Common myeloid progenitor, CD34-positive (primary cell): ENCODE results near the gene CTNNA2.

ENCODE experiments used
- CTCF ChIA-PET: fragments of 350-600 bp; sonication (Branson Sonifier 250); formaldehyde crosslinking; loops from one replicate; lab custom pipeline; 2021; ENCODE audit warnings: antibody characterized with exemption; lab: Charles Lee
- POLR2A ChIA-PET: fragments of 350-600 bp; sonication (Branson Sonifier 250); formaldehyde crosslinking; loops from one replicate; lab custom pipeline; 2021; ENCODE audit warnings: antibody characterized with exemption; lab: Charles Lee
- DNase-seq, 3 donors: peaks; one replicate each; pipeline versions ENCODE4 v3.0.0 to v3.0.0-alpha.2; 2013
- H3K27ac ChIP-seq, 2 experiments: 1 replicate in 1 of 2; 2 replicates in 1 of 2; pipeline ENCODE4 v1.7.0; 2013; ENCODE audit warnings: inconsistent platforms in 2 of 2, low read length in 2 of 2, mild to moderate bottlenecking in 2 of 2, low read depth in 1 of 2, moderate library complexity in 1 of 2; ENCODE audit not compliant: severe bottlenecking in 2 of 2, insufficient read depth in 1 of 2, poor library complexity in 1 of 2
- H3K27me3 ChIP-seq, 5 experiments: replicated peaks in 2 of 5; 1 replicate in 3 of 5; 2 replicates in 2 of 5; pipeline versions ENCODE4 v1.6.1 to v1.7.0; 2013; ENCODE audit warnings: low read length in 4 of 5, mild to moderate bottlenecking in 2 of 5, moderate library complexity in 2 of 5, inconsistent platforms in 1 of 5; ENCODE audit not compliant: insufficient read depth in 5 of 5, control insufficient read depth in 4 of 5
- H3K36me3 ChIP-seq, 4 experiments: 1 replicate in 2 of 4; 2 replicates in 2 of 4; pipeline versions ENCODE4 v1.6.1 to v1.7.0; 2013; ENCODE audit warnings: low read length in 3 of 4, control low read depth in 1 of 4, mild to moderate bottlenecking in 1 of 4; ENCODE audit not compliant: control insufficient read depth in 4 of 4, insufficient read depth in 4 of 4
- H3K4me1 ChIP-seq, 4 experiments: 1 replicate in 3 of 4; 2 replicates in 1 of 4; pipeline versions ENCODE4 v1.6.1 to v1.7.1; 2013; ENCODE audit warnings: low read length in 3 of 4, mild to moderate bottlenecking in 3 of 4, control low read depth in 1 of 4, inconsistent platforms in 1 of 4, moderate library complexity in 1 of 4; ENCODE audit not compliant: control insufficient read depth in 4 of 4, insufficient read depth in 4 of 4; ENCODE audit errors: control extremely low read depth in 1 of 4
- H3K4me3 ChIP-seq, 7 experiments: 1 replicate in 4 of 7; 2 replicates in 3 of 7; pipeline versions ENCODE4 v1.5.1 to v1.7.0; 2013; ENCODE audit warnings: mild to moderate bottlenecking in 7 of 7, low read length in 6 of 7, moderate library complexity in 6 of 7, inconsistent platforms in 2 of 7, low read depth in 2 of 7, control low read depth in 1 of 7; ENCODE audit not compliant: insufficient read depth in 4 of 7, control insufficient read depth in 1 of 7; ENCODE audit errors: extremely low read depth in 1 of 7
- H3K9me3 ChIP-seq, 5 experiments: 1 replicate in 4 of 5; 2 replicates in 1 of 5; pipeline versions ENCODE4 v1.6.1 to v1.7.1; 2013; ENCODE audit warnings: low read length in 4 of 5, mild to moderate bottlenecking in 2 of 5, inconsistent platforms in 1 of 5, low read depth in 1 of 5, moderate library complexity in 1 of 5; ENCODE audit not compliant: control insufficient read depth in 4 of 5, insufficient read depth in 2 of 5; ENCODE audit errors: control extremely low read depth in 1 of 5
- WGBS: methylation state at CpG from one replicate; pipeline ENCODE4 v1.1.5; 2013; ENCODE audit not compliant: insufficient coverage; 5-methylcytosine and 5-hydroxymethylcytosine counted together

Gene CTNNA2

GRCh38 chr2:80019571-80020460 is 507.0 kb downstream of the CTNNA2 start:
- ChIA-PET CTCF (interaction anchor here (1.3 kb wide), 1 partner anchor 11 kb away, joined by 3 read pairs; no protein-coding TSS in a partner anchor), POLR2A (no interaction called here)
- Histone ChIP-seq H3K27ac (no peak overlapping the region), H3K4me3 (no peak overlapping the region), H3K9me3 (no peaks in the 10 kb centered on the region), H3K36me3 (no peaks in the 10 kb centered on the region), H3K27me3 (peaks cover 0 to 36% (median 8%) of the 10 kb centered on the region in 5 experiments), H3K4me1 (no peaks in the 10 kb centered on the region)
- 70% methylated on average over 2 of the region's 6 CpGs for WGBS
- no peak for DNase-seq

GRCh38 chr2:80022018-80022417 is 509.2 kb downstream of the CTNNA2 start:
- ChIA-PET POLR2A (no interaction called here), CTCF (interaction anchor here (1.4 kb wide), 1 partner anchor 14 kb away, joined by 4 read pairs; no protein-coding TSS in a partner anchor)
- DNase-seq, result no peak
- Histone ChIP-seq H3K9me3 (no peaks in the 10 kb centered on the region), H3K27me3 (peaks cover 0 to 35% (median 6%) of the 10 kb centered on the region in 5 experiments), H3K36me3 (no peaks in the 10 kb centered on the region), H3K27ac (no peak overlapping the region), H3K4me3 (no peak overlapping the region), H3K4me1 (no peaks in the 10 kb centered on the region)
- WGBS, result 88% methylated on average over 2 of the region's 2 CpGs

- no peak for DNase-seq
- ChIA-PET POLR2A (no interaction called here), CTCF (interaction anchor here (1.2 kb wide), 1 partner anchor 11 kb away, joined by 3 read pairs; no protein-coding TSS in a partner anchor)
- Histone ChIP-seq H3K9me3 (no peaks in the 10 kb centered on the region), H3K4me3 (no peak overlapping the region), H3K36me3 (no peaks in the 10 kb centered on the region), H3K27ac (no peak overlapping the region), H3K4me1 (no peaks in the 10 kb centered on the region), H3K27me3 (peaks cover 0 to 30% (median 0%) of the 10 kb centered on the region in 5 experiments)
- 98% methylated on average over 4 of the region's 5 CpGs for WGBS
Measured at GRCh38 chr2:80026040-80026729, 513.3 kb downstream of the CTNNA2 start.

- no peaks in the 10 kb centered on the region for H3K4me1 ChIP-seq
- H3K27me3 ChIP-seq, result peaks cover 0 to 34% (median 0%) of the 10 kb centered on the region in 5 experiments
- POLR2A ChIA-PET, result no interaction called here
- no peak overlapping the region for H3K4me3 ChIP-seq
- CTCF ChIA-PET, result no interaction called here
- 100% methylated on average over 1 of the region's 3 CpGs for WGBS
- DNase-seq, result no peak
- H3K36me3 ChIP-seq, result no peaks in the 10 kb centered on the region
- no peaks in the 10 kb centered on the region for H3K9me3 ChIP-seq
- no peak overlapping the region for H3K27ac ChIP-seq
Measured at GRCh38 chr2:80028051-80028450, 515.2 kb downstream of the CTNNA2 start.

- DNase-seq, result peak in 2 of 3 donors; percentile 4 to 19
- no peak overlapping the region for H3K4me3 ChIP-seq
- CTCF ChIA-PET, result interaction anchor here (0.6 kb wide), 1 partner anchor 138 kb away, joined by 3 read pairs; no protein-coding TSS in a partner anchor
- POLR2A ChIA-PET, result no interaction called here
- H3K9me3 ChIP-seq, result no peaks in the 10 kb centered on the region
- no peaks in the 10 kb centered on the region for H3K36me3 ChIP-seq
- H3K4me1 ChIP-seq, result no peaks in the 10 kb centered on the region
- H3K27me3 ChIP-seq, result peaks cover 0 to 34% (median 0%) of the 10 kb centered on the region in 5 experiments
- no peak overlapping the region for H3K27ac ChIP-seq
Measured at GRCh38 chr2:80028584-80028983, 515.7 kb downstream of the CTNNA2 start.

GRCh38 chr2:80030135-80030534 is 517.3 kb downstream of the CTNNA2 start:
- Histone ChIP-seq H3K4me3 (no peak overlapping the region), H3K27ac (no peak overlapping the region), H3K9me3 (no peaks in the 10 kb centered on the region), H3K27me3 (peaks cover 0 to 27% (median 0%) of the 10 kb centered on the region in 5 experiments), H3K4me1 (no peaks in the 10 kb centered on the region), H3K36me3 (no peaks in the 10 kb centered on the region)
- WGBS, result 86% methylated on average over 1 of the region's 2 CpGs
- ChIA-PET CTCF (interaction anchor here (0.8 to 1.6 kb wide), 2 partner anchors 11 to 20 kb away, joined by 3 to 4 read pairs; no protein-coding TSS in a partner anchor), POLR2A (interaction anchor here (0.6 kb wide), 1 partner anchor 114 kb away, joined by 3 read pairs; no protein-coding TSS in a partner anchor)
- no peak for DNase-seq
